IPS-NIHi7 (cell line): Measurements from ENCODE around the gene TP73.
A peak's percentile ranks its signal among the peaks of the same experiment; 100 is the strongest.
"Not testable (repeated sequence)": the region's sequence is repeated elsewhere in the genome, so short reads cannot be mapped to it uniquely, and the experiment has no call there.

ENCODE experiments used
- DNase-seq: peaks from one replicate; pipeline ENCODE4 v3.0.0; 2012; ENCODE audit warnings: mixed read lengths; ENCODE audit errors: extremely low spot score

TP73 gene

GRCh38 chr1:3618881-3619671, 33.2 kb upstream of the TP73 start:
- DNase-seq = peak; percentile 74

GRCh38 chr1:3620708-3621107, 31.6 kb upstream of the TP73 start:
- no peak for DNase-seq

- DNase-seq = not testable (repeated sequence)
Measured at GRCh38 chr1:3621151-3621671, 31.1 kb upstream of the TP73 start.

GRCh38 chr1:3622102-3622501, 30.2 kb upstream of the TP73 start:
- not testable (repeated sequence) for DNase-seq

- DNase-seq = no peak
Measured at GRCh38 chr1:3623441-3624199, 28.7 kb upstream of the TP73 start.

- peak; percentile 99 for DNase-seq
Measured at GRCh38 chr1:3624200-3625136, 27.8 kb upstream of the TP73 start, which contains the start of gene TPRG1L. TSS of gene TPRG1L (plus strand) at chr1:3625015. CDS start at chr1:3625073, 58 bp downstream.

- peak; percentile 49 for DNase-seq
Measured at GRCh38 chr1:3625151-3625907, 27.0 kb upstream of the TP73 start.

- DNase-seq = no peak
Measured at GRCh38 chr1:3626025-3626424, 26.3 kb upstream of the TP73 start.

GRCh38 chr1:3627515-3628253, 24.6 kb upstream of the TP73 start:
- no peak for DNase-seq

GRCh38 chr1:3628445-3628844, 23.9 kb upstream of the TP73 start:
- DNase-seq = no peak

GRCh38 chr1:3629561-3630160, 22.7 kb upstream of the TP73 start:
- DNase-seq = no peak

GRCh38 chr1:3630161-3630611, 22.1 kb upstream of the TP73 start:
- no peak for DNase-seq

- DNase-seq = no peak
Measured at GRCh38 chr1:3630914-3631313, 21.4 kb upstream of the TP73 start.

GRCh38 chr1:3631320-3632260, 20.7 kb upstream of the TP73 start:
- DNase-seq = no peak

- no peak for DNase-seq
Measured at GRCh38 chr1:3632298-3632697, 20.0 kb upstream of the TP73 start.

GRCh38 chr1:3632716-3633343, 19.5 kb upstream of the TP73 start:
- no peak for DNase-seq

- no peak for DNase-seq
Measured at GRCh38 chr1:3633344-3634058, 18.8 kb upstream of the TP73 start.
